Epithelial cell of proximal tubule (primary cell): Measurements from ENCODE around the gene ADAMTSL1. TPM values are rescaled to one million over a fixed set of nuclear protein-coding genes. Genes with fewer than 3 reads are reported as not detected.

Source experiments
- DNase-seq: peaks from one replicate; pipeline ENCODE4 v3.0.0-alpha.2; 2011; ENCODE audit warnings: low read depth
- H3K4me3 ChIP-seq: 2 replicates; pipeline ENCODE4 v1.5.1; 2011; ENCODE audit warnings: low read depth, mild to moderate bottlenecking, low read length
- total RNA-seq: library from RNA; depleted of rRNA; stranded (reverse); fragments of >200 nt; gene quantifications from 2 replicates; pipeline ENCODE4 v1.2.3, GENCODE V29; 2015
- TF ChIP-seq, protein P1 (sequence below): conservative IDR thresholded peaks from 2 replicates; pipeline ENCODE4 v1.5.1; 2012; ENCODE audit warnings: low read depth, mild to moderate bottlenecking, low read length

Gene ADAMTSL1
- total RNA-seq, 1 donor from 2014 or later, result 2.8 TPM

DNA sequence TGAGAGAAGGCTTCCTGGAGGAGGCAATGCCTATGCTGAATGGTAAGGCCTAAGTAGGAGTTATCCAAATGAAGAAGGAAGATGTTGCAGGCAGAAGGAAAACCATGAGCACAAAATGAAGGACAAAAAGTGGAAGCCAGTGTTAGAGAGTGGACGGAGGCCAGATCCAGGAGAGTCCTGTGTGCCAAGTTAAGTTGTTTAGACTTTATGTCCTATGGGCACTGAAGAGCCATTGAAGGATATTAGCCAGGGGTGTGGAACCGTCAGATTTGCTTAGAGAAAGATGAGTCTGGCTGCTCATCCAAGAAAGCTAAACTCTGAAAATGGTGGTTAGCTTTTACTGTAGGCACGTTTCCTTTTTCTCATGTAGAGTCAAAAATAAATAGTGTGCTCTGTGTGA, 254.7 kb downstream of the ADAMTSL1 start:
- no peak for DNase-seq
- TF ChIP-seq, protein P1, sequence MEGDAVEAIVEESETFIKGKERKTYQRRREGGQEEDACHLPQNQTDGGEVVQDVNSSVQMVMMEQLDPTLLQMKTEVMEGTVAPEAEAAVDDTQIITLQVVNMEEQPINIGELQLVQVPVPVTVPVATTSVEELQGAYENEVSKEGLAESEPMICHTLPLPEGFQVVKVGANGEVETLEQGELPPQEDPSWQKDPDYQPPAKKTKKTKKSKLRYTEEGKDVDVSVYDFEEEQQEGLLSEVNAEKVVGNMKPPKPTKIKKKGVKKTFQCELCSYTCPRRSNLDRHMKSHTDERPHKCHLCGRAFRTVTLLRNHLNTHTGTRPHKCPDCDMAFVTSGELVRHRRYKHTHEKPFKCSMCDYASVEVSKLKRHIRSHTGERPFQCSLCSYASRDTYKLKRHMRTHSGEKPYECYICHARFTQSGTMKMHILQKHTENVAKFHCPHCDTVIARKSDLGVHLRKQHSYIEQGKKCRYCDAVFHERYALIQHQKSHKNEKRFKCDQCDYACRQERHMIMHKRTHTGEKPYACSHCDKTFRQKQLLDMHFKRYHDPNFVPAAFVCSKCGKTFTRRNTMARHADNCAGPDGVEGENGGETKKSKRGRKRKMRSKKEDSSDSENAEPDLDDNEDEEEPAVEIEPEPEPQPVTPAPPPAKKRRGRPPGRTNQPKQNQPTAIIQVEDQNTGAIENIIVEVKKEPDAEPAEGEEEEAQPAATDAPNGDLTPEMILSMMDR, result no peak
- H3K4me3 ChIP-seq, result no peak overlapping the region

DNA sequence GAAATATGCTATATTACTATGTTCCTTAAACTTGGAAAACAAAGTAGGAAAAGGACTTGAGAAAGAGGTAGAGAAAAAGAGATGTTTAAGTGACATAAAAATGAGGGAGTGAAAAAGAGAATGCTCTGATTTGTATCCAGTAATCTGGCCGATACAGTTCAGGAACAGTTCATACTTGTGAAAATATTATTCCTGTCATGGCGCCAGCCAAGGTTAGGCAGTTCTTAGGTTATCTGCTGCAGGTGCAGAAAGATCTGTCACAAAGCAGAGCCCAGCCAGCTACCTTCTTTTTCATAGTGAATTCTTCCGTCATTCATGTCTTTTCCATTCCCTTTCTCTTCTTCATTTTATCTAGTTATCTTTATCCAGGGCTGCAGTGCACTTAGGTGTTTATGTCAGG, 256.3 kb downstream of the ADAMTSL1 start:
- TF ChIP-seq, protein P1, result no peak
- DNase-seq, result no peak
- H3K4me3 ChIP-seq, result no peak overlapping the region

DNA sequence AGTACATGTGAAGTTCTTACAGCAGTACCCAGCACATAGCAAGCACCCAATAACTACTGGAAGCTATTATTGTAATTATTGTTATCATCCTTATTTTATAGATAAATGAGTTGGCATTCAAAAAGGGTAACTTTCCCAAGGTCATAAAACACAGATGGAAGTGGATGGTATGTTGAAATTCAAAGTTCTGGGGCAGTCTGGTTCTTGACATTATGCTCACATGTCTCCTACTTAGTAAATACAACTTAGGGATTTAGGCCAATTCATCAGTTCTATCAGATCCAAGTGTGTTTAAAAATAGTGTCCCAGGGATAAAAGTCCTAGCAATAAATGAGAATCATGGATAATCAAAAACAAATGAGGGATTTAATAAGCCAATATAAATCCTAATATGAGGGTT, 265.2 kb downstream of the ADAMTSL1 start:
- TF ChIP-seq, protein P1, result no peak
- H3K4me3 ChIP-seq, result no peak overlapping the region
- DNase-seq, result no peak

DNA sequence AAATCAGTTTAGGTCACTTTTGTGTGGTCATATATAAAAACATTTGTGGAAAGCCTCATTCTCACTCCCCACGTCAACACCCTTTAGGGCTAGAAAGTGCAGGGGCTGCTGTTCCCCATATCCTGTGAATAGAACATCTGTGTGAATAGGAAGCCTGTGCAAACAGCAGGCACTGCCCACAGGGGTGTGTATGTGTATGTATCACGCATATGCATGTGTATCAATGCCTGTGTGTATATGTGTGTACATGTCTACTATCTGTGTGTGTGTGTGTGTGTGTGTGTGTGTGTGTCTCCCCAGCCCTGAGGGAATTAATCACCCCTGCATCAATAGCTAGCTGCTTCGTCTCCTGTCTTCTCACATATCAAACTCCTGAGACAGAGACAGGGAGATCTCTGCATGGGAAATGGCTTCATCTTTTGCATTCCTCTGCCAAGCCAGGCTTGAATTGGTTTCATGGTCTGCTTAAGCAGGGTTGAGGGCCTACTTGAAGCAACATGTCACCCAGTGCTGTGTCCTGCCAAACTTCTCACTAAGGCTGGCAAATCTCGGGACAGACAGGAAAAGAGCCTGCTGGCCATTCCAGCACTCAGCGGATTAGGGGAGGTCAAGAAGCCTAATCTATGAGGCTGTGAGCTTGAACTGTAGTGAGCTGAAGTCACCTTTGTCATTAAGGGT, 265.8 kb downstream of the ADAMTSL1 start:
- TF ChIP-seq, protein P1, result no peak
- peak; percentile 90 for DNase-seq
- H3K4me3 ChIP-seq, result no peak overlapping the region

DNA sequence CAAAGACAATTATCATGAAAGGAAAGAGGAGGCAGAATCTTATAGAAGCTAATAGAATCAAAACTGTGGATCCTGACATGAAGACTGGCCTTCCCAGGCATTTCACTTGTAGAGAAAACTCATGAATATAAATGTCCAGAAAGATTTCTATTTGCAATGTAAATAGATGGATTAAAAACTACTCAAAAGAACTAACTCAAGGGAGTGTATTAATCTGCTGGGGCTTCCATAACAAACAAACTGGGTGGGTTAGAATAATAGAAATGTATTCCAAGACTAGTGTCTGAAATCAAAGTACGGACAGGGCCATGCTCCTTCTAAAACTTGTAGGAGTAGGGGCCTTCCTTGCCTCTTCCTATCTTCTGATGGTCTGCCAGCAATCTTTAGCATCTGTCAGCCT, 267.4 kb downstream of the ADAMTSL1 start:
- TF ChIP-seq, protein P1, result no peak
- DNase-seq, result no peak
- no peak overlapping the region for H3K4me3 ChIP-seq

DNA sequence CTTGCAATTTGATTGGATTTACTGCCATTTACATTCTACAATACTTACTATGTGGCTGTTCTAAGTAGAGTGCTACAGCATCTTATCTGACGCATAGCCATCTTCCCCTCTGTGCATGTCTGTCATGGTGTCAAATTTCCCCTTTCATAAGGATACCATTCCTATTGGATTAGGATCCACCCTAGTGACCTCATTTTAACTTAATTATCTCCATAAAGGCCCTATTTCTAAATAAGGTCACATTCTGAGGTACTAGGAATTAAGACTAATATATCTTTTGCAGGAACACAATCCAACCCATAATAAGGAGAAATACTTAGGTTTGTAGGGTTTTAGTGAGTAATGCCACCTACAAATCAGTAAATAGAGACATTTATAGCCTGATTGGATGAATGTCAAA, 268.0 kb downstream of the ADAMTSL1 start:
- no peak overlapping the region for H3K4me3 ChIP-seq
- DNase-seq, result no peak
- TF ChIP-seq, protein P1, result no peak

DNA sequence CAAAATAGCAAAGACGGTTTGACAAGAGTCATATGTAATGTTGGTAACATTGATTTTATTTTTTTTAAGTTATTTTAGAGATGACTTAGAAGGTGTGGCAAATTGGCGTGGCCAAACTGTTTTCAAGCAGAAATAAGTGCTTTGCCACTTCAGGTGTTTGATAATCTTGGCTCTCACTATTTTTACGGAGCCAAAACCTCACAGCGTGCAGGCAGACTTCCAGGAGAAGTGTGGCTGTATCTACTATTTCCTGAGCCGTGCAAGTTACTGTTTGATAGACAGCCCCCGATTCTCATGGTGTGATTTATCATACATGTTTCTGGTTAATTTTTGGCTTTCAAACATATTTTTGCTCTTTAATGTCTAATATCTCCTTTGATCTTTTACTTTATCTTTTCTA, 269.5 kb downstream of the ADAMTSL1 start:
- TF ChIP-seq, protein P1, result no peak
- DNase-seq, result no peak
- no peak overlapping the region for H3K4me3 ChIP-seq
